ENCODE data around the gene TESPA1. TPM values are rescaled to one million over a fixed set of nuclear protein-coding genes. Genes with fewer than 3 reads are reported as not detected.
A peak's percentile ranks its signal among the peaks of the same experiment; 100 is the strongest.

The TESPA1 gene
- total RNA-seq, 1 donor from 2014 or later, result not detected

DNA sequence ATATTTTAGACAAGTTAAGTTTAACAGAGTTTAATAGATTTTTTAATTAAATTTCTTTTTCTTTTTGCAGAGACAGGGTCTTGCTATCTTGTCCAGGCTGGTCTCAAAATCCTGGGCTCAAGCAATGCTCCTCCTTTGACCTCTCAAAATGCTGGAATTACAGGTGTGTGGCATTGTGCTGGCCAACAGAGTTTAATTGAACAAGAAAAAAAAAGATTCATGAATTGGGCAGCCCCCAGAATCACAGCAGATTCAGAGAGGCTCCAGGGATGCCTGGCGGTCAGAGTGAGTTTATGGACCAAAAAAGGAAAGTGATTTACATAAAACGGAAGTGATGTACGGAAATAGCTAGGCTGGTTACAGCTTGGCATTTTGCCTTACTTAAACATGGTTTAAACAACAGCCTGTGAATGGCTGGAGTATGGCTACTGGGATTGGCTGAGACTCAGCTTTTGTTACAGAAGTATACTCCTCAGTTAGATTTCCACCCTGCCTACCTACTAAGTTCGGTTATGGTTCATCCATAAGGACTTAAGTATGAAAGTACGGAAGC, 14.5 kb upstream of the TESPA1 start:
- H3K4me3 Mint-ChIP-seq, result no peak overlapping the region
- Histone ChIP-seq H3K4me2 (no peak overlapping the region), H4K20me1 (ENCODE audit: low read depth) (no peaks in the 10 kb centered on the region), H3K9ac (no peak overlapping the region), H3K27ac (no peak overlapping the region), H3K36me3 (no peaks in the 10 kb centered on the region), H3K9me3 (ENCODE audit: low read depth) (no peaks in the 10 kb centered on the region), H3K79me2 (ENCODE audit: low read depth) (no peaks in the 10 kb centered on the region), H3K4me3 (no peak overlapping the region), H3K27me3 (no peaks in the 10 kb centered on the region), H2AFZ (replicated peaks) (no peak overlapping the region), H3F3A (ENCODE audit: low read depth) (peaks cover 11% of the 10 kb centered on the region), H3K4me1 (peaks cover 13% of the 10 kb centered on the region)
- H3K27me3 Mint-ChIP-seq (ENCODE audit: insufficient read depth, low read depth), result peaks cover 2% of the 10 kb centered on the region
- no peak for DNase-seq (ENCODE audit: low spot score)
- H3K4me1 Mint-ChIP-seq, result peaks cover 13% of the 10 kb centered on the region
- TF ChIP-seq EZH2phosphoT487 (IDR thresholded peaks at IDR 0.05) (no peak), EZH2 (IDR thresholded peaks at IDR 0.05) (no peak)
- TF ChIP-seq, protein P1, sequence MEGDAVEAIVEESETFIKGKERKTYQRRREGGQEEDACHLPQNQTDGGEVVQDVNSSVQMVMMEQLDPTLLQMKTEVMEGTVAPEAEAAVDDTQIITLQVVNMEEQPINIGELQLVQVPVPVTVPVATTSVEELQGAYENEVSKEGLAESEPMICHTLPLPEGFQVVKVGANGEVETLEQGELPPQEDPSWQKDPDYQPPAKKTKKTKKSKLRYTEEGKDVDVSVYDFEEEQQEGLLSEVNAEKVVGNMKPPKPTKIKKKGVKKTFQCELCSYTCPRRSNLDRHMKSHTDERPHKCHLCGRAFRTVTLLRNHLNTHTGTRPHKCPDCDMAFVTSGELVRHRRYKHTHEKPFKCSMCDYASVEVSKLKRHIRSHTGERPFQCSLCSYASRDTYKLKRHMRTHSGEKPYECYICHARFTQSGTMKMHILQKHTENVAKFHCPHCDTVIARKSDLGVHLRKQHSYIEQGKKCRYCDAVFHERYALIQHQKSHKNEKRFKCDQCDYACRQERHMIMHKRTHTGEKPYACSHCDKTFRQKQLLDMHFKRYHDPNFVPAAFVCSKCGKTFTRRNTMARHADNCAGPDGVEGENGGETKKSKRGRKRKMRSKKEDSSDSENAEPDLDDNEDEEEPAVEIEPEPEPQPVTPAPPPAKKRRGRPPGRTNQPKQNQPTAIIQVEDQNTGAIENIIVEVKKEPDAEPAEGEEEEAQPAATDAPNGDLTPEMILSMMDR (IDR thresholded peaks at IDR 0.05), result no peak
- no peaks in the 10 kb centered on the region for H3K9me3 Mint-ChIP-seq
- H3K36me3 Mint-ChIP-seq, result no peaks in the 10 kb centered on the region
- no peak overlapping the region for H3K27ac Mint-ChIP-seq

DNA sequence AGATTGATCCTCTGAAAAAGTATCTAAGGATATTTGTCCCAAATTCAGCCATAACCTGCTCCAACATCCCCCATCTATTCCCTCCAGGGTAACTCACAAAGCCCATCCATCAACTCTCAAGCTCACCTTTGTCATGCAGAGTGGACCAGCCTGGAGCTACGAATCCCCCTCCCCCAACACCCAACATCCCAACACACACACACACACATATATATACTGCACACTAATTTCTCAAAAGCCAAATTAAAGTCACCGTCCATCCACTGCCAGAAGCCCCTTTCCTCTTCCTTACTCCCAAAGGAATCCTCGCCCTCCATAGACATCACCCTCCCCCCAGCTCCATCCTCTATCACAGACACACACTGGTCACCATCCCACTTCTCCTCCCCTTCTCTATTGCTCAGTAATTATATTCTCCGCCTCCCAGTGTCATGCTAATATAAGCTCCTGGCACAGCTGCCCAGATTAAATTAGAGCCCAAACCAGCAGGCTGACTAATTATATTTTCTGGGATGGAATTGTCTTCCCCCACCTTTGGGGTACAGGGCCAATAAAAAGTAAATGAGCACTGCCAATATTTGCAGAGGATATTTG, 13.5 kb upstream of the TESPA1 start:
- Histone ChIP-seq H4K20me1 (ENCODE audit: low read depth) (no peaks in the 10 kb centered on the region), H3K27me3 (no peaks in the 10 kb centered on the region), H3K9ac (no peak overlapping the region), H3K4me1 (peaks cover 13% of the 10 kb centered on the region), H2AFZ (replicated peaks) (peak overlapping the region; percentile 19), H3K4me3 (no peak overlapping the region), H3K36me3 (no peaks in the 10 kb centered on the region), H3F3A (ENCODE audit: low read depth) (peaks cover 11% of the 10 kb centered on the region), H3K79me2 (ENCODE audit: low read depth) (no peaks in the 10 kb centered on the region), H3K4me2 (peak overlapping the region; percentile 48), H3K9me3 (ENCODE audit: low read depth) (no peaks in the 10 kb centered on the region), H3K27ac (no peak overlapping the region)
- TF ChIP-seq, protein P1 (IDR thresholded peaks at IDR 0.05), result no peak
- no peaks in the 10 kb centered on the region for H3K36me3 Mint-ChIP-seq
- peaks cover 2% of the 10 kb centered on the region for H3K27me3 Mint-ChIP-seq (ENCODE audit: insufficient read depth, low read depth)
- H3K4me1 Mint-ChIP-seq, result peaks cover 13% of the 10 kb centered on the region
- no peaks in the 10 kb centered on the region for H3K9me3 Mint-ChIP-seq
- H3K4me3 Mint-ChIP-seq, result no peak overlapping the region
- H3K27ac Mint-ChIP-seq, result peak overlapping the region; percentile 14
- DNase-seq (ENCODE audit: low spot score), result peak; percentile 30

DNA sequence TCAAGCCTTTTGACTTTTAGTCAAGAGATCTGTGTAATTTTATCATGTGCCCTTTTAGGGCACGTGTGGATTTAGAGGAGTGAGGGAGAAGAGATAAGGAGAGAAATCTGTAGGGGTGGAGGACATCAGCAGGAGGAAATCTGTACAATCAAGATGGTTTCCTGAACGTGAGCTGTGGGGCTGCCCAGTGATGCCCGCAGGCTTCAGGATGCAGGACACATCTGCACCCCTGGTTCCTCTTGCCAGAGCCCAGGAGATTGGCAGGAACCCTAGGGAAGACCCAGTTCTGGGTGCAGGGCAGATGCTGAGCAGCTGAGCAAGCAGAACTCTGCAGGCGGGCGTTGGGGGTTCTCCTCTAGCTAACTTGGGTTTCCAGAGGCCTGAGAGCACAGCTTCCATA, 11.6 kb upstream of the TESPA1 start:
- H3K9me3 Mint-ChIP-seq, result no peaks in the 10 kb centered on the region
- no peaks in the 10 kb centered on the region for H4K20me1 ChIP-seq (ENCODE audit: low read depth)
- H2AFZ ChIP-seq (replicated peaks), result peak overlapping the region; percentile 37
- peaks cover 2% of the 10 kb centered on the region for H3K27me3 Mint-ChIP-seq (ENCODE audit: insufficient read depth, low read depth)
- TF ChIP-seq EZH2phosphoT487 (IDR thresholded peaks at IDR 0.05), result no peak
- no peak for TF ChIP-seq EZH2 (IDR thresholded peaks at IDR 0.05)
- TF ChIP-seq, protein P1 (IDR thresholded peaks at IDR 0.05), result no peak
- peaks cover 13% of the 10 kb centered on the region for H3K4me1 ChIP-seq
- H3K4me1 Mint-ChIP-seq, result peaks cover 13% of the 10 kb centered on the region
- no peak overlapping the region for H3K4me3 Mint-ChIP-seq
- no peak overlapping the region for H3K4me3 ChIP-seq
- no peak overlapping the region for H3K27ac ChIP-seq
- no peaks in the 10 kb centered on the region for H3K79me2 ChIP-seq (ENCODE audit: low read depth)
- no peak overlapping the region for H3K4me2 ChIP-seq
- DNase-seq (ENCODE audit: low spot score), result no peak
- no peak overlapping the region for H3K27ac Mint-ChIP-seq
- H3K9ac ChIP-seq, result no peak overlapping the region
- peaks cover 11% of the 10 kb centered on the region for H3F3A ChIP-seq (ENCODE audit: low read depth)
- no peaks in the 10 kb centered on the region for H3K36me3 Mint-ChIP-seq
- no peaks in the 10 kb centered on the region for H3K36me3 ChIP-seq
- no peaks in the 10 kb centered on the region for H3K9me3 ChIP-seq (ENCODE audit: low read depth)
- H3K27me3 ChIP-seq, result no peaks in the 10 kb centered on the region
